ENCODE data around the gene PLEKHM2. TPM values are rescaled to one million over a fixed set of nuclear protein-coding genes. Genes with fewer than 3 reads are reported as not detected.
A peak's percentile ranks its signal among the peaks of the same experiment; 100 is the strongest.

PLEKHM2 gene
- total RNA-seq, 1 donor from 2014 or later: 70.4 TPM

DNA sequence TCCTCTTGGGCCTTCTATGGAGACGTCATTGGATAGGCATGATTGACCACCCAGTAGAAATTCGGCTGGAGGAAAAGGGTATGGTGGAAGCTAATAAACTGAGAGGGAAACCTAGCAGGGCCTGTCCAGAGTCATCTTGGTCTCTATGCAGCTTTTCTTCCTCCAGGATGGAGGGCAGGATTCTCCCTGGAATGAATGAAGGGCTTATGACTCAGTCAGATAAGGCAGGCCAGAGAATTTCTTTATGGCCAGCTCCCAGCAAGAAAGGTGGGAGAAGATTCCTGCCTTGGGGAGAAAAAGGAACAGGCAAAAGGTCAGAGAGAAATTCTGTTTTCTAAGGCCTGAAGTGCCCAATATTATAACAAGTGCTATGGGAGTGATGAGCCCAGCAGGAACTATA, 91.6 kb downstream of the PLEKHM2 start:
- DNase-seq (ENCODE audit: low spot score, unreplicated experiment): no peak
- Mint-ChIP-seq H3K9me3 (ENCODE audit: low read depth) (no peaks in the 10 kb centered on the region), H3K27ac (peak overlapping the region; percentile 82), H3K27me3 (no peaks in the 10 kb centered on the region), H3K4me3 (ENCODE audit: low read depth) (no peak overlapping the region), H3K36me3 (ENCODE audit: insufficient read depth) (peaks cover 42% of the 10 kb centered on the region), H3K4me1 (ENCODE audit: low read depth) (peaks cover 17% of the 10 kb centered on the region)
- TF ChIP-seq, protein P1, sequence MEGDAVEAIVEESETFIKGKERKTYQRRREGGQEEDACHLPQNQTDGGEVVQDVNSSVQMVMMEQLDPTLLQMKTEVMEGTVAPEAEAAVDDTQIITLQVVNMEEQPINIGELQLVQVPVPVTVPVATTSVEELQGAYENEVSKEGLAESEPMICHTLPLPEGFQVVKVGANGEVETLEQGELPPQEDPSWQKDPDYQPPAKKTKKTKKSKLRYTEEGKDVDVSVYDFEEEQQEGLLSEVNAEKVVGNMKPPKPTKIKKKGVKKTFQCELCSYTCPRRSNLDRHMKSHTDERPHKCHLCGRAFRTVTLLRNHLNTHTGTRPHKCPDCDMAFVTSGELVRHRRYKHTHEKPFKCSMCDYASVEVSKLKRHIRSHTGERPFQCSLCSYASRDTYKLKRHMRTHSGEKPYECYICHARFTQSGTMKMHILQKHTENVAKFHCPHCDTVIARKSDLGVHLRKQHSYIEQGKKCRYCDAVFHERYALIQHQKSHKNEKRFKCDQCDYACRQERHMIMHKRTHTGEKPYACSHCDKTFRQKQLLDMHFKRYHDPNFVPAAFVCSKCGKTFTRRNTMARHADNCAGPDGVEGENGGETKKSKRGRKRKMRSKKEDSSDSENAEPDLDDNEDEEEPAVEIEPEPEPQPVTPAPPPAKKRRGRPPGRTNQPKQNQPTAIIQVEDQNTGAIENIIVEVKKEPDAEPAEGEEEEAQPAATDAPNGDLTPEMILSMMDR (IDR thresholded peaks at IDR 0.05; ENCODE audit: unreplicated experiment): no peak

DNA sequence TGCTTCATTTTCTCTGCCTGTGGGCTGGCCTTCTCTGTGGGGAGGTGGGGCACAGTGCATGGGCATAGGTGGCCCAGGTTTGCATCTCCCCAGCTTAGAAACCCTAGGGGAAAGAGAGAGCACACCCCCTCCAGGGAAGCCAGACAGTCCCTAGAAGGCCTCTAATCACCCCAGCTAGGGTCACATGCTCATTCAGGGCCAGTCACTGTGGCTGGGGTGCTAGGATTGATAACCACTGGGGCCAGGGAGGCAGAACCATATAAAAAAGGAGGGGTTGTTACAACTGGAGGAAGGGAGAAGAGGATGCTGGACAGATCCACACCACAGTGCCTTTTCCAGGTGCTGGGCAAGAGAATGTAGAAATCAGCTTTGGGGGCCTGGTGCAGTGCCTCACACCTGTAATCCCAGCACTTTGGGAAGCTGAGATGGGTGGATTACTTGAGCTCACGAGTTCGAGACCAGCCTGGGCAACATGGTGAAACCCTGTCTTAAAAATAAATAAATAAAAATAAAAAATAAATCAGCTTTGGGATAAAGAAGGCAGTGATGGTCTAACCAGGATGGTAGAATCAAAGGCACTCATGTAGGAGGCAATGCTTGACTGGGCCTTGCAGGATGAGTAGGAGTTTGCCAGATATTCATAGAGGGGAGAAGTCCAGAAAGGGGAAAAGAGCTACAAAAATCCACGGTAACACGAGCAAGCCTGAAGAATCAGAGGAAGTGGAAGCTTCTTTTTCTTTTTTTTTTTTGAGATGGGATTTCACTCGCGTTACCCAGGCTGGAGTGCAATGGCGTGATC, 94.0 kb downstream of the PLEKHM2 start:
- TF ChIP-seq, protein P1 (IDR thresholded peaks at IDR 0.05; ENCODE audit: unreplicated experiment): no peak
- no peak for DNase-seq (ENCODE audit: low spot score, unreplicated experiment)
- H3K27ac Mint-ChIP-seq: peak overlapping the region; percentile 86
- H3K9me3 Mint-ChIP-seq (ENCODE audit: low read depth): no peaks in the 10 kb centered on the region
- H3K27me3 Mint-ChIP-seq: no peaks in the 10 kb centered on the region
- H3K4me3 Mint-ChIP-seq (ENCODE audit: low read depth): no peak overlapping the region
- peaks cover 33% of the 10 kb centered on the region for H3K36me3 Mint-ChIP-seq (ENCODE audit: insufficient read depth)
- peaks cover 21% of the 10 kb centered on the region for H3K4me1 Mint-ChIP-seq (ENCODE audit: low read depth)

Other genes starting within 250 kb of the PLEKHM2 start
- 0.57 and 0.87 TPM in 2 replicates for gene CTRC, start 245.9 kb upstream of the PLEKHM2 start, total RNA-seq
- gene CELA2A, start 227.6 kb upstream of the PLEKHM2 start, total RNA-seq: not detected in 2 replicates
- not detected in 2 replicates for gene CELA2B, start 208.2 kb upstream of the PLEKHM2 start, total RNA-seq
- gene CASP9, start 160.1 kb upstream of the PLEKHM2 start, total RNA-seq: 24.9 and 25.2 TPM in 2 replicates
- gene DNAJC16, start 157.5 kb upstream of the PLEKHM2 start, total RNA-seq: 34.9 and 37.7 TPM in 2 replicates
- gene AGMAT, start 99.3 kb upstream of the PLEKHM2 start, total RNA-seq: 3.1 and 4.0 TPM in 2 replicates
- gene DDI2, start 66.9 kb upstream of the PLEKHM2 start, total RNA-seq: 34.5 and 35.6 TPM in 2 replicates
- gene SLC25A34, start 51.9 kb downstream of the PLEKHM2 start, total RNA-seq: 5.5 and 6.0 TPM in 2 replicates
- 0.44 and 1.4 TPM in 2 replicates for gene TMEM82, start 58.2 kb downstream of the PLEKHM2 start, total RNA-seq
- 101 and 105 TPM in 2 replicates for gene FBLIM1, start 74.5 kb downstream of the PLEKHM2 start, total RNA-seq
- gene UQCRHL, start 123.3 kb downstream of the PLEKHM2 start, total RNA-seq: 2.4 and 3.5 TPM in 2 replicates
- gene SPEN, start 163.4 kb downstream of the PLEKHM2 start, total RNA-seq: 55.8 and 58.0 TPM in 2 replicates

Data from progenitor cell of endocrine pancreas (in vitro differentiated cells).